DND-41 (cell line): ENCODE measurements around the gene ATXN1.

Source experiments
- ATAC-seq: fragments of 200-7000 bp; cut with Tn5 transposase; 3 replicates; pipeline ENCODE4 v1.9.1; 2021; ENCODE audit warnings: low read depth; ENCODE audit not compliant: insufficient read depth
- DNase-seq: peaks from one replicate; pipeline ENCODE4 v3.0.0-alpha.2; 2020
- H2AFZ ChIP-seq: 2 replicates; pipeline ENCODE4 v1.6.0; 2012; ENCODE audit warnings: low read depth, low read length
- H3K27ac ChIP-seq: 2 replicates; pipeline ENCODE4 v1.5.1; 2012; ENCODE audit warnings: low read length, inconsistent platforms
- H3K27me3 ChIP-seq: fragments of 200-600 bp; sonication (generic); 2 replicates; pipeline ENCODE4 v1.6.0; 2012; ENCODE audit warnings: low read length, mild to moderate bottlenecking, inconsistent platforms; ENCODE audit not compliant: insufficient read depth, poor library complexity
- H3K36me3 ChIP-seq: 2 replicates; pipeline ENCODE4 v1.5.1; 2012; ENCODE audit warnings: low read length, inconsistent platforms; ENCODE audit not compliant: insufficient read depth
- H3K4me1 ChIP-seq: 2 replicates; pipeline ENCODE4 v1.5.1; 2012; ENCODE audit warnings: mild to moderate bottlenecking, low read length; ENCODE audit not compliant: insufficient read depth
- H3K4me2 ChIP-seq: 2 replicates; pipeline ENCODE4 v1.6.0; 2012; ENCODE audit warnings: mild to moderate bottlenecking, moderate library complexity, low read length, inconsistent platforms; ENCODE audit not compliant: insufficient read depth
- H3K4me3 ChIP-seq, 2 experiments: fragments of 200-600 bp in 1 of 2; shearing (Covaris generic) in 1 of 2; 2 replicates each; pipeline ENCODE4 v1.5.1; 2012 to 2016; ENCODE audit warnings: inconsistent platforms in 2 of 2, low read length in 2 of 2, mild to moderate bottlenecking in 2 of 2, low read depth in 1 of 2, moderate library complexity in 1 of 2
- H3K79me2 ChIP-seq: 2 replicates; pipeline ENCODE4 v1.6.0; 2012; ENCODE audit warnings: low read length, inconsistent platforms; ENCODE audit not compliant: insufficient read depth
- H3K9ac ChIP-seq: 2 replicates; pipeline ENCODE4 v1.6.0; 2012; ENCODE audit warnings: low read depth, mild to moderate bottlenecking, inconsistent platforms, low read length, moderate library complexity
- H3K9me3 ChIP-seq: 2 replicates; pipeline ENCODE4 v1.5.1; 2012; ENCODE audit warnings: low read length, moderate library complexity, mild to moderate bottlenecking, inconsistent platforms; ENCODE audit not compliant: insufficient read depth, severe bottlenecking
- H4K20me1 ChIP-seq: 2 replicates; pipeline ENCODE4 v1.6.0; 2012; ENCODE audit warnings: low read length; ENCODE audit not compliant: insufficient read depth
- EZH2 ChIP-seq: IDR thresholded peaks from 3 replicates; pipeline ENCODE4 v1.6.1; 2012; ENCODE audit warnings: borderline replicate concordance, low read depth, mild to moderate bottlenecking, moderate library complexity, low read length, inconsistent platforms; ENCODE audit not compliant: severe bottlenecking
- TF ChIP-seq, protein P1 (sequence below): IDR thresholded peaks from 2 replicates; pipeline ENCODE4 v1.5.1; 2012; ENCODE audit warnings: borderline replicate concordance, low read length, moderate library complexity, mild to moderate bottlenecking; ENCODE audit not compliant: poor library complexity, severe bottlenecking; ENCODE audit errors: extremely low read depth

Gene ATXN1

DNA sequence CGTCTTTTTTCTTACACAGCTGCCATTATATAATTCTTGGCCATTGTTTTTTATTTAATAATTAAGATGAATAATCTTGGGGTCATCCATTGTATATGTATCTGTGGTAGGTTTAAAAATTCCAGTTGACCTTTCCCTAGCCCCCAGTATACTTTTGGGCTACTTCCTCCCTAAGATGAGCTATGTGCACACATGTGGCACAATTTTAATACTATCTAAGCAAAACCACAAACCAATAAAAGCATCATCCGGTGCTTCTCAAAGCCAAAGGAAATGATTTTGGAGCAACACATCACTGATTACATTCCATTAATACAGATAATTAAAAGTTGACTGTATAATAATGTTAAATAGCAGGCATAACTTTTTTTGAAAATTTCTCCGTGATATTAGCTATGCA lies 161.2 kb downstream of the ATXN1 start:
- TF ChIP-seq, protein P1, sequence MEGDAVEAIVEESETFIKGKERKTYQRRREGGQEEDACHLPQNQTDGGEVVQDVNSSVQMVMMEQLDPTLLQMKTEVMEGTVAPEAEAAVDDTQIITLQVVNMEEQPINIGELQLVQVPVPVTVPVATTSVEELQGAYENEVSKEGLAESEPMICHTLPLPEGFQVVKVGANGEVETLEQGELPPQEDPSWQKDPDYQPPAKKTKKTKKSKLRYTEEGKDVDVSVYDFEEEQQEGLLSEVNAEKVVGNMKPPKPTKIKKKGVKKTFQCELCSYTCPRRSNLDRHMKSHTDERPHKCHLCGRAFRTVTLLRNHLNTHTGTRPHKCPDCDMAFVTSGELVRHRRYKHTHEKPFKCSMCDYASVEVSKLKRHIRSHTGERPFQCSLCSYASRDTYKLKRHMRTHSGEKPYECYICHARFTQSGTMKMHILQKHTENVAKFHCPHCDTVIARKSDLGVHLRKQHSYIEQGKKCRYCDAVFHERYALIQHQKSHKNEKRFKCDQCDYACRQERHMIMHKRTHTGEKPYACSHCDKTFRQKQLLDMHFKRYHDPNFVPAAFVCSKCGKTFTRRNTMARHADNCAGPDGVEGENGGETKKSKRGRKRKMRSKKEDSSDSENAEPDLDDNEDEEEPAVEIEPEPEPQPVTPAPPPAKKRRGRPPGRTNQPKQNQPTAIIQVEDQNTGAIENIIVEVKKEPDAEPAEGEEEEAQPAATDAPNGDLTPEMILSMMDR = no peak
- no peak for TF ChIP-seq EZH2
- Histone ChIP-seq H3K27me3 (no peaks in the 10 kb centered on the region), H2AFZ (no peak overlapping the region), H3K4me1 (no peaks in the 10 kb centered on the region), H3K9me3 (no peaks in the 10 kb centered on the region), H3K27ac (no peak overlapping the region), H3K9ac (no peak overlapping the region), H3K4me2 (no peak overlapping the region), H4K20me1 (no peaks in the 10 kb centered on the region), H3K36me3 (no peaks in the 10 kb centered on the region), H3K79me2 (no peaks in the 10 kb centered on the region), H3K4me3 (no peak overlapping the region)
- no peak for ATAC-seq
- no peak for DNase-seq

DNA sequence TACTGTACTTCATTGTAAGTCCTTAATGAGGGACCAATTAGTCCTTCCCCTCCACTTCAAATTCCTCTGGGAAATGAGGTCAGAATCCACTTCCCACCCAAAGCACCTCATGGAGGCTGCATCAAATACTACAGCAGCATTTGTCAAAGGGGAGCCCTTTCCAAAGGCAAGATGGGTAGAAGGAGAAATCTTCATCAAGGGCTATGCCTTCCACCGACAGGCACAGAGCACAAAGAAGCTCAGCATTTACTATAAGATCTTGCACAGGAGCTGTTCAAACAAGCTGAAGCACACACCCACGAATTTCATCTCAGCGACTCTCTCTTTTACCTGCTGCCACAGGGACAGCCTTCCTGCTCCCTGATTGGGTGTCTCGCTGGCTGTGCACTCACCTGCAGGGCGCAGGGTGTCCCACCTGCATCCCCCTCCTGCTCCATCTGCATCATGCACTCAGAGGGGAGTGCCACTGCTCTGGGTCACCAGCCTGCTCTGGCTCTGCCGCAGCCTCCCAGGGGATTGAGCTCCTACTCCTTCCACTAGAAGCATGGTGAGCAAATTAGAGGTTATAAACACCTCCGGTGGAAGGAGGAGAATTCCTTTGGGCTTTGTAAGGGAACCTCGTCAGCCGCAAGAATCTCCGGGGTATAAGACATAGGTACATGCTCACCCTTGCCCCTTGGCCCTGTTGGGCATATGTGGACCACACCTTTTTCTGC lies 164.5 kb downstream of the ATXN1 start:
- H3K4me1 ChIP-seq = no peaks in the 10 kb centered on the region
- DNase-seq (no peak), ATAC-seq (no peak)
- no peaks in the 10 kb centered on the region for H3K36me3 ChIP-seq
- no peaks in the 10 kb centered on the region for H3K9me3 ChIP-seq
- no peaks in the 10 kb centered on the region for H3K27me3 ChIP-seq
- no peak overlapping the region for H3K4me2 ChIP-seq
- no peak overlapping the region for H3K9ac ChIP-seq
- H3K79me2 ChIP-seq = no peaks in the 10 kb centered on the region
- H4K20me1 ChIP-seq = no peaks in the 10 kb centered on the region
- no peak for TF ChIP-seq EZH2
- TF ChIP-seq, protein P1 = no peak
- no peak overlapping the region for H3K27ac ChIP-seq
- H2AFZ ChIP-seq = no peak overlapping the region
- no peak overlapping the region for H3K4me3 ChIP-seq

- Histone ChIP-seq H3K27ac (no peak overlapping the region), H3K27me3 (no peaks in the 10 kb centered on the region), H3K4me1 (no peaks in the 10 kb centered on the region), H4K20me1 (no peaks in the 10 kb centered on the region), H3K36me3 (no peaks in the 10 kb centered on the region), H3K9me3 (no peaks in the 10 kb centered on the region), H3K4me2 (no peak overlapping the region), H3K9ac (no peak overlapping the region), H2AFZ (no peak overlapping the region), H3K79me2 (no peaks in the 10 kb centered on the region), H3K4me3 (no peak overlapping the region)
- DNase-seq (no peak), ATAC-seq (no peak)
- no peak for TF ChIP-seq EZH2
- TF ChIP-seq, protein P1 = no peak
These were observed 165.6 kb downstream of the ATXN1 start for GRCh38 chr6:16595514-16596120.
